Esophagus muscularis mucosa (tissue), 4 donors: ENCODE data around the gene MYO1D. TPM values are rescaled to one million over a fixed set of nuclear protein-coding genes. Genes with fewer than 3 reads are reported as not detected.

Experiments used
- DNase-seq: peaks from one replicate; pipeline ENCODE4 v3.0.0-alpha.2; 2017; ENCODE audit errors: extremely low spot score
- H3K27ac ChIP-seq, 4 donors: fragments of 200-600 bp; sonication (generic); replicated peaks in 1 of 4; 1 replicate in 3 of 4; 2 replicates in 1 of 4; pipeline ENCODE4 v1.5.1; 2016 to 2019; ENCODE audit warnings: mild to moderate bottlenecking in 1 of 4
- H3K27me3 ChIP-seq, 4 donors: fragments of 200-600 bp; sonication (generic); one replicate each; pipeline versions ENCODE4 v1.5.1 to v1.6.0; 2016 to 2019
- H3K36me3 ChIP-seq, 4 donors: fragments of 200-600 bp; sonication (generic); one replicate each; pipeline ENCODE4 v1.5.1; 2016 to 2019
- H3K4me1 ChIP-seq, 4 donors: fragments of 200-600 bp; sonication (generic); one replicate each; pipeline ENCODE4 v1.5.1; 2016 to 2019
- H3K4me3 ChIP-seq, 4 donors: fragments of 200-600 bp; sonication (generic); 1 replicate in 2 of 4; 2 replicates in 2 of 4; pipeline ENCODE4 v1.5.1; 2016 to 2019; ENCODE audit warnings: mild to moderate bottlenecking in 4 of 4, moderate library complexity in 1 of 4
- H3K9me3 ChIP-seq, 4 donors: fragments of 200-600 bp; sonication (generic); 1 replicate in 3 of 4; 2 replicates in 1 of 4; pipeline ENCODE4 v1.5.1; 2016 to 2019
- EP300 ChIP-seq: sonication (generic); formaldehyde crosslinking; IDR thresholded peaks from one replicate; pipeline ENCODE4 v1.6.1; 2017; ENCODE audit warnings: antibody characterized with exemption
- POLR2A ChIP-seq: fragments of 450-650 bp; IDR thresholded peaks from one replicate; pipeline ENCODE4 v1.6.1; 2017; ENCODE audit warnings: antibody characterized with exemption, moderate library complexity, mild to moderate bottlenecking, low read depth
- POLR2AphosphoS5 ChIP-seq, 2 donors: sonication (generic); formaldehyde crosslinking; IDR thresholded peaks; one replicate each; pipeline ENCODE4 v1.6.1; 2017; ENCODE audit warnings: antibody characterized with exemption in 2 of 2
- WGBS: methylation state at CpG from one replicate; pipeline ENCODE4 v1.1.5; 2018; 5-methylcytosine and 5-hydroxymethylcytosine counted together
- intact Hi-C: fragments of 100-400 bp; cut with DNase I; formaldehyde crosslinking; loops from one replicate; pipeline ENCODE4 v1.15.1; 2023
- total RNA-seq, 4 donors: library from RNA; depleted of rRNA; stranded (reverse); fragments of >200 nt; gene quantifications; one replicate each; pipeline versions ENCODE4 v1.1.0 to v1.2.1, GENCODE V29; 2016
- TF ChIP-seq, protein P1 (sequence below), 3 experiments: fragments of 200-600 bp in 2 of 3; fragments of 450-650 bp in 1 of 3; sonication (generic) in 2 of 3; IDR thresholded peaks; one replicate each; pipeline ENCODE4 v1.5.1; 2017 to 2019; ENCODE audit warnings: antibody characterized with exemption in 3 of 3, mild to moderate bottlenecking in 2 of 3, moderate library complexity in 1 of 3

The MYO1D gene
- total RNA-seq, 4 donors from 2014 or later = 27.3 to 30.3 (median 29.0) TPM

DNA sequence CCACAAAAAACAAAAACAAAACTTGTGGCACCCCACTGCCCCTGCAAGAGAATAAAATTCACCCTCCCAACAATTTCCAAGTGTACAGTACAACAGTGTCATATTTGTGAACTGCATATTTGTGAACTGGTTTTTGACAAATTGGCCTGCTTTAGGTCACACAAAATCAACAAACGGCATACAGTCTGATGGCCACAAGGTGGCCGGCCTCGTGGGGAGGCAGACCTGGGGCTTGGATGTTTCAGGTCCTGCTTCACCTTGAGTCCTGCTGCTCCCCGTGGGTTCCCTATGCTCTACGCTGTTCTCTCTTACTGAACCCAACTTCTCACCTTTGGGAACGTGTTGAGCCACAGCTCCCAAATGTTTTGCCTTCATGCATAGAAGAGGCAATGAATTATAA is 287.9 kb downstream of the MYO1D start:
- 71% methylated on average over 5 of the region's 6 CpGs for WGBS
- intact Hi-C loops = no loop called here
- Histone ChIP-seq H3K27ac (no peak overlapping the region), H3K4me3 (no peak overlapping the region), H3K36me3 (no peaks in the 10 kb centered on the region), H3K4me1 (no peaks in the 10 kb centered on the region), H3K9me3 (peaks cover 0 to under 1% (median 0%) of the 10 kb centered on the region in 4 donors), H3K27me3 (no peaks in the 10 kb centered on the region)
- TF ChIP-seq EP300 (no peak), POLR2A (no peak), POLR2AphosphoS5 (IDR thresholded peaks at IDR 0.05) (no peak)
- TF ChIP-seq, protein P1, sequence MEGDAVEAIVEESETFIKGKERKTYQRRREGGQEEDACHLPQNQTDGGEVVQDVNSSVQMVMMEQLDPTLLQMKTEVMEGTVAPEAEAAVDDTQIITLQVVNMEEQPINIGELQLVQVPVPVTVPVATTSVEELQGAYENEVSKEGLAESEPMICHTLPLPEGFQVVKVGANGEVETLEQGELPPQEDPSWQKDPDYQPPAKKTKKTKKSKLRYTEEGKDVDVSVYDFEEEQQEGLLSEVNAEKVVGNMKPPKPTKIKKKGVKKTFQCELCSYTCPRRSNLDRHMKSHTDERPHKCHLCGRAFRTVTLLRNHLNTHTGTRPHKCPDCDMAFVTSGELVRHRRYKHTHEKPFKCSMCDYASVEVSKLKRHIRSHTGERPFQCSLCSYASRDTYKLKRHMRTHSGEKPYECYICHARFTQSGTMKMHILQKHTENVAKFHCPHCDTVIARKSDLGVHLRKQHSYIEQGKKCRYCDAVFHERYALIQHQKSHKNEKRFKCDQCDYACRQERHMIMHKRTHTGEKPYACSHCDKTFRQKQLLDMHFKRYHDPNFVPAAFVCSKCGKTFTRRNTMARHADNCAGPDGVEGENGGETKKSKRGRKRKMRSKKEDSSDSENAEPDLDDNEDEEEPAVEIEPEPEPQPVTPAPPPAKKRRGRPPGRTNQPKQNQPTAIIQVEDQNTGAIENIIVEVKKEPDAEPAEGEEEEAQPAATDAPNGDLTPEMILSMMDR (IDR thresholded peaks at IDR 0.05) = no peak
- no peak for DNase-seq

GRCh38 chr17:32588135-32588534 is 288.8 kb downstream of the MYO1D start:
- no peaks in the 10 kb centered on the region for H3K27me3 ChIP-seq
- intact Hi-C loops = no loop called here
- TF ChIP-seq, protein P1 (IDR thresholded peaks at IDR 0.05) = no peak
- TF ChIP-seq POLR2AphosphoS5 (IDR thresholded peaks at IDR 0.05) (no peak), POLR2A (no peak), EP300 (no peak)
- H3K27ac ChIP-seq = no peak overlapping the region
- WGBS = 61% methylated on average over 3 of the region's 3 CpGs
- H3K4me1 ChIP-seq = no peaks in the 10 kb centered on the region
- DNase-seq = no peak
- H3K4me3 ChIP-seq = no peak overlapping the region
- peaks cover 0 to 8% (median 6%) of the 10 kb centered on the region in 4 donors for H3K9me3 ChIP-seq
- no peaks in the 10 kb centered on the region for H3K36me3 ChIP-seq

DNA sequence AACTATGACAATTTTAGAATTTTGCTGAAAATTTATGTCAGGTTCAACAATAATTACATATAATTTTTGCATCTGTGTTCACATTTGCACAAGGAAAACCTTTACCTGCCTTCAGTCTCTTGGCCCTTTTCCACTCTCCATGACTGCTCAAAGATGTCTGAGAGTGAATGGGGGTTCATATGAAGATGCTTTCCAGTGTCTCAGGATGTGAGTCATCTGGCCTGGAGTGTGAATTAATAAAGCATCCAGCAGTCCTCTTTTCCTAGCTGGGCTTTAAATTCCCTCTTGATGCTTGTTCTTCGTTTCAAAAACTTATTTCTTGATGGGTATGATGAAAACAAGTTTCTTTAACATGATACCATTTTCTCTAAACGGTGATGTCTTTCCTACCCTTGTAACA is 290.3 kb downstream of the MYO1D start:
- Histone ChIP-seq H3K27ac (no peak overlapping the region), H3K4me1 (no peaks in the 10 kb centered on the region), H3K27me3 (no peaks in the 10 kb centered on the region), H3K4me3 (no peak overlapping the region), H3K36me3 (no peaks in the 10 kb centered on the region), H3K9me3 (peaks cover 0 to 15% (median 8%) of the 10 kb centered on the region in 4 donors)
- no peak for DNase-seq
- intact Hi-C loops = no loop called here
- 76% methylated on average over 2 of the region's 2 CpGs for WGBS
- TF ChIP-seq POLR2A (no peak), POLR2AphosphoS5 (IDR thresholded peaks at IDR 0.05) (no peak)
- TF ChIP-seq, protein P1 (IDR thresholded peaks at IDR 0.05) = no peak

DNA sequence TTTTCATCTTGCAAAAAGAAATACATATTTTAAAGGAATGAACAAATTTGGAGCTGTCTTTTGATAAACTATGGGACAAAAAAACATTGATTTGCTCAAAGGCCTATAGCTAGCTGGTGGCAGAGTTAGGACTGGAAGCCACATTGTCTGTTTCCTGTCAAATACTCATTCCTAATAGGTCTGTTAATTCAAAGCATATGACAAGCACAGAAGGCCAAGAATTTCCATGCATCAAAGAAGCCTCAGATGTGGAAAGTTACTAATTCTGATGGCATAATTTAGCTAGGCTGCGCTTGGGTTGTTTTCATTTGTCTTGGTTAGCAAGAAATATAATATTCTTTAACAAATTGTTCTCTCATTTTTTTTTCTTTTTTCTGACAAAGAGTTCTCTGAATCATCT is 292.1 kb downstream of the MYO1D start:
- 84% methylated on average over 1 of the region's 1 CpG for WGBS
- no peak for DNase-seq
- intact Hi-C loops = no loop called here
- H3K4me3 ChIP-seq = no peak overlapping the region
- TF ChIP-seq, protein P1 (IDR thresholded peaks at IDR 0.05) = no peak
- TF ChIP-seq EP300 (no peak), POLR2AphosphoS5 (IDR thresholded peaks at IDR 0.05) (no peak), POLR2A (no peak)
- H3K36me3 ChIP-seq = no peaks in the 10 kb centered on the region
- H3K9me3 ChIP-seq = peaks cover 0 to 25% (median 15%) of the 10 kb centered on the region in 4 donors
- no peaks in the 10 kb centered on the region for H3K27me3 ChIP-seq
- H3K27ac ChIP-seq = no peak overlapping the region
- no peaks in the 10 kb centered on the region for H3K4me1 ChIP-seq

DNA sequence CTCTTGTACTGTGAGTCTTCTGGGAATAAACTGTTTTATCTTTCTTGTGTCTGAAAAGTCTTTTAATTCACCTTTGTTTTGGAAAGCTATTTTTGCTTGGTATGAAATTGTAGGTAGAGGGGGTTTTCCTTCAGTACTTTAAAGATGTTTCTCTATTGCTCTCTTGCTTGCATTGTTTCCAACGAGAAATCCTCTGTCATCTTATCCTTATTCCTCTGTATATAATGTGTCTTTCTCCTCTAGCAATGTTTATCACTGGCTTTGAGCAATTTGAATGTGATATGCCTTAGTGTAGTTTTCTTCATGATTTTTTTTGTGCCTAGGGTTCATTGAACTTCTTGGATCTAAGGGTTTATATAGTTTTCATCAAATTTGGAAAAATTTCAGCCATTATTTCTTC is 293.9 kb downstream of the MYO1D start:
- WGBS = 90% methylated on average over 1 of the region's 1 CpG
- no peak overlapping the region for H3K27ac ChIP-seq
- no peak for TF ChIP-seq EP300
- TF ChIP-seq POLR2AphosphoS5 (IDR thresholded peaks at IDR 0.05) = no peak
- TF ChIP-seq, protein P1 (IDR thresholded peaks at IDR 0.05) = no peak

More for the DNA sequence above, 293.9 kb downstream of the MYO1D start:
- H3K9me3 ChIP-seq = peaks cover 0 to 25% (median 15%) of the 10 kb centered on the region in 4 donors
- no peak for DNase-seq
- intact Hi-C loops = no loop called here
- H3K4me1 ChIP-seq = no peaks in the 10 kb centered on the region
- H3K36me3 ChIP-seq = no peaks in the 10 kb centered on the region
- H3K27me3 ChIP-seq = no peaks in the 10 kb centered on the region
- no peak overlapping the region for H3K4me3 ChIP-seq
